ENCODE measurements around the gene CRIM1.

CRIM1 gene

GRCh38 chr2:36380624-36381481 lies 25.3 kb downstream of the CRIM1 start:
- H3K27ac ChIP-seq: no peak overlapping the region
- TF ChIP-seq CTCF (IDR thresholded peaks at IDR 0.05): no peak
- no peaks in the 10 kb centered on the region for H3K4me1 ChIP-seq (ENCODE audit: control insufficient read depth in 1 of 2, insufficient read depth in 1 of 2, low read depth in 1 of 2, low read length in 1 of 2)
- H3K36me3 ChIP-seq: no peaks in the 10 kb centered on the region
- peaks cover 20% of the 10 kb centered on the region for H3K27me3 ChIP-seq
- H3K4me3 ChIP-seq (ENCODE audit: low read depth in 1 of 2, low read length in 1 of 2): no peak overlapping the region
- no peaks in the 10 kb centered on the region for H3K9me3 ChIP-seq

- Histone ChIP-seq H3K36me3 (no peaks in the 10 kb centered on the region), H3K4me1 (ENCODE audit: control insufficient read depth in 1 of 2, insufficient read depth in 1 of 2, low read depth in 1 of 2, low read length in 1 of 2) (no peaks in the 10 kb centered on the region), H3K4me3 (ENCODE audit: low read depth in 1 of 2, low read length in 1 of 2) (no peak overlapping the region), H3K27ac (no peak overlapping the region), H3K9me3 (no peaks in the 10 kb centered on the region), H3K27me3 (peaks cover 25% of the 10 kb centered on the region)
- TF ChIP-seq CTCF (IDR thresholded peaks at IDR 0.05): no peak
These were observed 26.4 kb downstream of the CRIM1 start for GRCh38 chr2:36381993-36382392.

GRCh38 chr2:36382472-36382871 lies 26.9 kb downstream of the CRIM1 start:
- Histone ChIP-seq H3K9me3 (no peaks in the 10 kb centered on the region), H3K36me3 (no peaks in the 10 kb centered on the region), H3K27me3 (peaks cover 25% of the 10 kb centered on the region), H3K4me3 (ENCODE audit: low read depth in 1 of 2, low read length in 1 of 2) (no peak overlapping the region), H3K27ac (no peak overlapping the region), H3K4me1 (ENCODE audit: control insufficient read depth in 1 of 2, insufficient read depth in 1 of 2, low read depth in 1 of 2, low read length in 1 of 2) (no peaks in the 10 kb centered on the region)
- TF ChIP-seq CTCF (IDR thresholded peaks at IDR 0.05): no peak

GRCh38 chr2:36383726-36384125 lies 28.1 kb downstream of the CRIM1 start:
- TF ChIP-seq CTCF (IDR thresholded peaks at IDR 0.05): no peak
- Histone ChIP-seq H3K4me1 (ENCODE audit: control insufficient read depth in 1 of 2, insufficient read depth in 1 of 2, low read depth in 1 of 2, low read length in 1 of 2) (no peaks in the 10 kb centered on the region), H3K27me3 (peaks cover 31% of the 10 kb centered on the region), H3K36me3 (no peaks in the 10 kb centered on the region), H3K4me3 (ENCODE audit: low read depth in 1 of 2, low read length in 1 of 2) (no peak overlapping the region), H3K9me3 (no peaks in the 10 kb centered on the region), H3K27ac (no peak overlapping the region)

GRCh38 chr2:36384454-36384853 lies 28.9 kb downstream of the CRIM1 start:
- no peaks in the 10 kb centered on the region for H3K4me1 ChIP-seq (ENCODE audit: control insufficient read depth in 1 of 2, insufficient read depth in 1 of 2, low read depth in 1 of 2, low read length in 1 of 2)

More at GRCh38 chr2:36384454-36384853, 28.9 kb downstream of the CRIM1 start:
- Histone ChIP-seq H3K9me3 (no peaks in the 10 kb centered on the region), H3K27ac (no peak overlapping the region), H3K27me3 (peaks cover 38% of the 10 kb centered on the region), H3K36me3 (no peaks in the 10 kb centered on the region), H3K4me3 (ENCODE audit: low read depth in 1 of 2, low read length in 1 of 2) (no peak overlapping the region)
- TF ChIP-seq CTCF (IDR thresholded peaks at IDR 0.05): no peak

Data from neutrophil (primary cell).